WTC11 (cell line): ENCODE results near the gene TOM1L2. TPM values are rescaled to one million over a fixed set of nuclear protein-coding genes. Genes with fewer than 3 reads are reported as not detected.

ENCODE experiments used
- ATAC-seq: fragments of 200-7000 bp; cut with Tn5 transposase; 2 replicates; pipeline ENCODE4 v1.10.0; 2021; ENCODE audit warnings: mild to moderate bottlenecking, moderate library complexity
- CTCF ChIA-PET: fragments of 300-600 bp; sonication (Branson Sonifier 250); formaldehyde crosslinking; loops from one replicate; lab custom pipeline; 2021; ENCODE audit warnings: antibody characterized with exemption; lab: Charles Lee
- POLR2A ChIA-PET: fragments of 350-600 bp; sonication (Branson Sonifier 250); formaldehyde crosslinking; loops from one replicate; lab custom pipeline; 2021; ENCODE audit warnings: antibody characterized with exemption; lab: Charles Lee
- DNase-seq: peaks from one replicate; pipeline ENCODE4 v3.0.0; 2021; ENCODE audit warnings: low spot score
- H3K27ac Mint-ChIP-seq: 2 replicates; pipeline ENCODE4 v1.8.0; 2021; ENCODE audit warnings: mixed read lengths
- H3K27me3 Mint-ChIP-seq: 2 replicates; pipeline ENCODE4 v1.8.0; 2021; ENCODE audit warnings: low read depth, mild to moderate bottlenecking, moderate library complexity, mixed read lengths
- H3K36me3 Mint-ChIP-seq: 2 replicates; pipeline ENCODE4 v1.8.0; 2021; ENCODE audit warnings: mixed read lengths
- H3K4me1 Mint-ChIP-seq: 2 replicates; pipeline ENCODE4 v1.8.0; 2022; ENCODE audit warnings: mixed read lengths
- H3K4me3 Mint-ChIP-seq: 2 replicates; pipeline ENCODE4 v1.8.0; 2021; ENCODE audit warnings: mild to moderate bottlenecking, moderate library complexity, mixed read lengths
- H3K9me3 Mint-ChIP-seq: 2 replicates; pipeline ENCODE4 v1.8.0; 2021; ENCODE audit warnings: mixed read lengths
- AFF4 ChIP-seq: sonication (generic); formaldehyde crosslinking; IDR thresholded peaks from 2 replicates; pipeline ENCODE4 v1.8.1; 2023; ENCODE audit warnings: mild to moderate bottlenecking, missing genetic modification reagents, borderline replicate concordance
- ARID4B ChIP-seq: sonication (generic); formaldehyde crosslinking; IDR thresholded peaks from 2 replicates; pipeline ENCODE4 v1.8.0; 2023; ENCODE audit warnings: missing genetic modification reagents, mild to moderate bottlenecking, borderline replicate concordance
- E2F4 ChIP-seq: sonication (generic); formaldehyde crosslinking; IDR thresholded peaks from 2 replicates; pipeline ENCODE4 v1.8.1; 2022; ENCODE audit warnings: low read depth, mild to moderate bottlenecking, moderate library complexity, missing genetic modification reagents, borderline replicate concordance
- FOXJ3 ChIP-seq: sonication (generic); formaldehyde crosslinking; IDR thresholded peaks from 2 replicates; pipeline ENCODE4 v1.9.0; 2021; ENCODE audit warnings: missing genetic modification reagents, mild to moderate bottlenecking, borderline replicate concordance
- HMGA2 ChIP-seq: fragments of 250-450 bp; sonication (Bioruptor Pico); IDR thresholded peaks from 2 replicates; pipeline ENCODE4 v1.4.0; 2021; ENCODE audit warnings: mild to moderate bottlenecking, moderate library complexity
- NR3C1 ChIP-seq: sonication (generic); formaldehyde crosslinking; conservative IDR thresholded peaks from 2 replicates; pipeline ENCODE4 v1.8.1; 2023; ENCODE audit warnings: low read depth, mild to moderate bottlenecking, missing genetic modification reagents
- TCF7 ChIP-seq: sonication (generic); formaldehyde crosslinking; IDR thresholded peaks from 2 replicates; pipeline ENCODE4 v1.8.0; 2022; ENCODE audit warnings: mild to moderate bottlenecking, low read depth, missing genetic modification reagents, moderate library complexity
- USF1 ChIP-seq: sonication (generic); formaldehyde crosslinking; IDR thresholded peaks from 2 replicates; pipeline ENCODE4 v1.8.0; 2022; ENCODE audit warnings: mild to moderate bottlenecking, missing genetic modification reagents
- USF2 ChIP-seq: sonication (generic); formaldehyde crosslinking; IDR thresholded peaks from 2 replicates; pipeline ENCODE4 v1.8.1; 2023; ENCODE audit warnings: mild to moderate bottlenecking, missing genetic modification reagents, moderate library complexity
- ZNF671 ChIP-seq: fragments of 250-450 bp; sonication (Bioruptor Pico); IDR thresholded peaks from 2 replicates; pipeline ENCODE4 v1.8.0; 2021; ENCODE audit warnings: mild to moderate bottlenecking
- total RNA-seq: library from RNA; stranded (reverse); gene quantifications from 3 replicates; pipeline ENCODE4 v1.2.3, GENCODE V29; 2021

TOM1L2 gene
- total RNA-seq, 1 experiment from 2014 or later, result 6.4 TPM

GRCh38 chr17:17950347-17950746 is 21.9 kb downstream of the TOM1L2 start (continued):
- TF ChIP-seq USF2 (no peak), TCF7 (CRISPR knock-in tag) (no peak), AFF4 (CRISPR knock-in tag) (no peak), ARID4B (CRISPR knock-in tag) (no peak)

GRCh38 chr17:17947966-17948365 is 24.2 kb downstream of the TOM1L2 start:
- H3K36me3 Mint-ChIP-seq, result no peaks in the 10 kb centered on the region
- DNase-seq, result no peak
- ATAC-seq, result no peak
- no peaks in the 10 kb centered on the region for H3K27me3 Mint-ChIP-seq
- ChIA-PET CTCF (interaction anchor here (1.2 to 2.6 kb wide), 3 partner anchors 29 to 57 kb away, joined by 3 to 10 read pairs (median 5); no protein-coding TSS in a partner anchor), POLR2A (no interaction called here)
- H3K4me1 Mint-ChIP-seq, result peaks cover 26% of the 10 kb centered on the region
- TF ChIP-seq E2F4 (CRISPR knock-in tag) (no peak), HMGA2 (no peak)
- H3K9me3 Mint-ChIP-seq, result no peaks in the 10 kb centered on the region
- no peak overlapping the region for H3K27ac Mint-ChIP-seq
- H3K4me3 Mint-ChIP-seq, result no peak overlapping the region

GRCh38 chr17:17947309-17947708 is 24.9 kb downstream of the TOM1L2 start:
- no peaks in the 10 kb centered on the region for H3K9me3 Mint-ChIP-seq
- H3K4me1 Mint-ChIP-seq, result peaks cover 31% of the 10 kb centered on the region
- no peak overlapping the region for H3K27ac Mint-ChIP-seq
- H3K36me3 Mint-ChIP-seq, result no peaks in the 10 kb centered on the region
- H3K4me3 Mint-ChIP-seq, result no peak overlapping the region
- DNase-seq (no peak), ATAC-seq (no peak)
- POLR2A ChIA-PET, result no interaction called here
- CTCF ChIA-PET, result interaction anchor here (0.6 to 2.6 kb wide), 5 partner anchors 28 to 59 kb away, joined by 3 to 10 read pairs (median 5); no protein-coding TSS in a partner anchor
- TF ChIP-seq FOXJ3 (CRISPR knock-in tag), result no peak
- TF ChIP-seq NR3C1 (CRISPR knock-in tag), result no peak
- TF ChIP-seq ZNF671 (CRISPR knock-in tag), result no peak
- TF ChIP-seq USF1 (CRISPR knock-in tag), result no peak
- H3K27me3 Mint-ChIP-seq, result no peaks in the 10 kb centered on the region
